Kidney epithelial cell (primary cell): ENCODE measurements around the gene PCSK5. TPM values are rescaled to one million over a fixed set of nuclear protein-coding genes. Genes with fewer than 3 reads are reported as not detected.

Source experiments
- DNase-seq: peaks from one replicate; pipeline ENCODE4 v3.0.0-alpha.2; 2010; ENCODE audit warnings: low read depth
- H3K27me3 ChIP-seq: 2 replicates; pipeline ENCODE4 v1.6.0; 2011; ENCODE audit warnings: low read length; ENCODE audit not compliant: control insufficient read depth, insufficient read depth
- H3K36me3 ChIP-seq: 2 replicates; pipeline ENCODE4 v1.5.1; 2011; ENCODE audit warnings: low read length; ENCODE audit not compliant: control insufficient read depth, insufficient read depth
- H3K4me3 ChIP-seq: 2 replicates; pipeline ENCODE4 v1.5.1; 2011; ENCODE audit warnings: low read depth, mild to moderate bottlenecking, control low read depth, low read length
- total RNA-seq: library from RNA; depleted of rRNA; stranded (reverse); fragments of >200 nt; gene quantifications from 2 replicates; pipeline ENCODE4 v1.2.3, GENCODE V29; 2015
- TF ChIP-seq, protein P1 (sequence below): IDR thresholded peaks from 2 replicates; pipeline ENCODE4 v1.5.1; 2011; ENCODE audit warnings: mild to moderate bottlenecking, moderate library complexity, low read length, control low read depth, inconsistent platforms; ENCODE audit not compliant: insufficient read depth, poor library complexity, severe bottlenecking

Gene PCSK5
- total RNA-seq, 1 donor from 2014 or later: 3.8 TPM

DNA sequence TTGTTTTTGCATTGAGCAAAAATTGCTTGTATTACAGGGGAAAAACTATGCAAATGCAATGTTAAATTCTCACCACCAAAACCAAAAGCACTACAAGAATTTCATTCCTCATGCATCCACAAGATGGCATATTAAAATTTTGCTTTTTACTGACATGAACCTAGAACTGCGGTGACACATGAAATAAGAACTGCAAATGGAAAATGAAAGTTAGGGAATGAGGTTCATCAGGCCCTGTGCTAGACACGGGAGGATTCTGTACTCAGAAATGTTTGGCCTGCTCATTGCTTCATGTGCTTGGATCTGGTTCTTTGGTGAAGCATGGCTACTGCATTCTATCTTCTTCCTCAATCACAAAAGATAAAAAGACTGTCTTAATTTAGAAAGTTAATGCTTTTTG, 512.9 kb downstream of the PCSK5 start:
- TF ChIP-seq, protein P1, sequence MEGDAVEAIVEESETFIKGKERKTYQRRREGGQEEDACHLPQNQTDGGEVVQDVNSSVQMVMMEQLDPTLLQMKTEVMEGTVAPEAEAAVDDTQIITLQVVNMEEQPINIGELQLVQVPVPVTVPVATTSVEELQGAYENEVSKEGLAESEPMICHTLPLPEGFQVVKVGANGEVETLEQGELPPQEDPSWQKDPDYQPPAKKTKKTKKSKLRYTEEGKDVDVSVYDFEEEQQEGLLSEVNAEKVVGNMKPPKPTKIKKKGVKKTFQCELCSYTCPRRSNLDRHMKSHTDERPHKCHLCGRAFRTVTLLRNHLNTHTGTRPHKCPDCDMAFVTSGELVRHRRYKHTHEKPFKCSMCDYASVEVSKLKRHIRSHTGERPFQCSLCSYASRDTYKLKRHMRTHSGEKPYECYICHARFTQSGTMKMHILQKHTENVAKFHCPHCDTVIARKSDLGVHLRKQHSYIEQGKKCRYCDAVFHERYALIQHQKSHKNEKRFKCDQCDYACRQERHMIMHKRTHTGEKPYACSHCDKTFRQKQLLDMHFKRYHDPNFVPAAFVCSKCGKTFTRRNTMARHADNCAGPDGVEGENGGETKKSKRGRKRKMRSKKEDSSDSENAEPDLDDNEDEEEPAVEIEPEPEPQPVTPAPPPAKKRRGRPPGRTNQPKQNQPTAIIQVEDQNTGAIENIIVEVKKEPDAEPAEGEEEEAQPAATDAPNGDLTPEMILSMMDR: peak; percentile 30
- H3K27me3 ChIP-seq: no peaks in the 10 kb centered on the region
- H3K4me3 ChIP-seq: no peak overlapping the region
- DNase-seq: peak; percentile 25
- H3K36me3 ChIP-seq: no peaks in the 10 kb centered on the region

- DNase-seq: no peak
- Histone ChIP-seq H3K4me3 (no peak overlapping the region), H3K36me3 (no peaks in the 10 kb centered on the region), H3K27me3 (no peaks in the 10 kb centered on the region)
- TF ChIP-seq, protein P1: no peak
Observed at GRCh38 chr9:76404401-76404800, 513.9 kb downstream of the PCSK5 start.

DNA sequence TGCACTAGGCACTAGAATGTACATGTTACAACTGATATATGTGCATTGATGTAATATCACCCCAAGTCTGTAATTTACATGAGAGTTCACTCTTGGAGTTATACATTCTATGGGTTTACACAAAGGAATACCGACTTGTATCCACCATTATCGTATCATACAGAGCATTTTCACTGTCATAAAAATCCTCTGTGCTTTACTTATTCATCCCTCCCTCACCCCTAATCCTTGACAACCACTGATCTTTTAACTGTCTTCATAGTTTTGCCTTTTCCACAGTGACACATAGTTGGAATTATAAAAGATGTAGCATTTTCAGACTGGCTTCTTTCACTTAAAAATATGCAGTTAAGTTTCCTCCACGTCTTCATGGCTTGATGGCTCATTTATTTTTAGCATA, 514.9 kb downstream of the PCSK5 start:
- TF ChIP-seq, protein P1: no peak

GRCh38 chr9:76405868-76406267, 515.4 kb downstream of the PCSK5 start:
- H3K36me3 ChIP-seq: no peaks in the 10 kb centered on the region
- H3K4me3 ChIP-seq: no peak overlapping the region
- no peaks in the 10 kb centered on the region for H3K27me3 ChIP-seq
- no peak for DNase-seq
- TF ChIP-seq, protein P1: no peak

More for the DNA sequence above, 514.9 kb downstream of the PCSK5 start:
- Histone ChIP-seq H3K27me3 (no peaks in the 10 kb centered on the region), H3K4me3 (no peak overlapping the region), H3K36me3 (no peaks in the 10 kb centered on the region)
- DNase-seq: no peak
